HG03025 (cell line): Measurements from ENCODE around the gene USP27X.

ENCODE experiments used
- ATAC-seq: cut with Tn5 transposase; IDR thresholded peaks from one replicate; pipeline ENCODE4 v1.9.1; 2021; ENCODE audit warnings: mild to moderate bottlenecking, moderate library complexity; ENCODE audit not compliant: unreplicated experiment, low FRiP score

USP27X gene

DNA sequence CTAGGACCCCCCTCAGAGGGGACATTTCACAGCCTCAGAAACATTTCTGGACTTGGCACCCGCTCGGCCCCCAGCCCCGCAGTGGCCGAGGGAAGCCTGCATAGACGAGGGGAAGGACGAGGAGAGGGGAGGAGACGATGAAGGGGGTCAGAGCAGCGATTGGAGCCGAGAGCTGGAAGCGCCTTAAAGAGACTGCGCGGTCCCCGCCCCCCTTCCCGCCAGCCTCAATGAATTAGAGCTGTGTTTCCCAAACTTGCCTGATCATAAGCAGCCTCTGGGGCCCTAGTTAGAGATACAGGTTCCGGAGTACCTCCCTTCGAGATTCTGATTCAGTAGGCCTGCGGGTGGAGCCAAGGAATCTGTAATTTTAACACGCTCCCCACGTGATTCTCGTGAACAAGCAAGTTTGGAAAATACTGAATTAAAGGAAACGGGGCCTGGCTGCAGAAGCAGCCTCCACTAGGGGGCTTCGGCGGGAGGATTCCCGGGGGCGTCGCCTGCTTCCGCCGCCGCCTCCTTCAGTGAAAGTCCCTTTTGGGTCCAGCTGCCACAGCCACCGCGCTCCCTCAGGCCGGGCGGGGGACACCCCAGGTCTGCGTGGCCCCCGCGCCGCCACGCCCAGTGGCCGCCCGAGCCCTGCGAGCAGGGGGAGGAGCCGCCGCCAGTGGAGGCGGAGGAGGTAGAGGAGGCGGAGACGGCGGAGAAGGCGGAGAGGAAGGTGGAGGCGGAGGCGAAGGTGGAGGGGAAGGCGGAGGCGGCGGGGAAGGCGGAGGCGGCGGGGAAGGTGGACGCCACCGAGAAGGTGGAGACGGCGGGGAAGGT lies at the start of gene USP27X:
USP27X (plus strand) TSS at position 651 of the 822 bp plus-strand sequence. CDS start 824 bp downstream, outside the sequence.
- ATAC-seq, result peak; percentile 90

GRCh38 chrX:49838374-49838773 lies 40.9 kb upstream of the USP27X start:
- peak; percentile 63 for ATAC-seq

GRCh38 chrX:49840679-49841078 lies 38.6 kb upstream of the USP27X start:
- no peak for ATAC-seq

- ATAC-seq, result no peak
These were observed 36.7 kb upstream of the USP27X start for GRCh38 chrX:49842621-49843020.

DNA sequence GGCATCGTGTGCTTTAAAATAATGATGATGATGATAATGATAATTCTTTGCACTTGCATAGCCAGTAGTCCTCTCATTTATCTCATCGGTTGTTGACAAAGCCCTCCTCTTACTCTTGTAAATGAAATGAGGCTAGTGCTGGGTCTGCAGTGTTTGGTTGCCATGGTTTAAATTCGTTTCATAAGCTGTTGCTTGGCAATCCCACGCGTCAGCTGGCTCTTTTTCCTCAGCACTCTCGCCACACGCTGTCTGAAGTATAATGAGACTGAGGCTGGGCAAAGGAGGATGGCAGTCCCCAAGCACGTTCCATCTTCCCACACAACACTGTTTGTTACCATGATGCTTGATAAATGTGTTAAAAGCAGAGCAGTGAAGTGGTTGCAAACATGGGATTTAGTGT lies 34.7 kb upstream of the USP27X start:
- ATAC-seq, result no peak

GRCh38 chrX:49845701-49846403 lies 33.4 kb upstream of the USP27X start:
- no peak for ATAC-seq

DNA sequence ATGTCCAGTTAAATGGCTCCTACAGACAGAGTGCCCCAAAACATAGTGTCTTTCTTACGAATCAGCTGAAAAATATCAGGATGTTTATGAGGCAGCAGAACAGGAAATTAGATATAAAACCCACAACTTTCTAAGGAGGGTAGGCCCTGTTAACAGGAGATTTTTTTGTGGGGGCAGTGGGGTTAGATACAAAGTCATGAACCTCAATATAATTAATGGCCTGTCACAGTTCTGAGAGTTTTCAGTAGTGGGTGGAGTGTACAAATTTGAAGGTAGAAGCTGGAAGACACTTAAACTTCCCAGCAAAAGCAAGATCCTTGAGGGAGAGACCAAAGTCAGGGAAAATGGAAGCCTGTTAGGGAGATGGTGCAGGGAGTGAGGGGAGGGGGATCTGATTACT lies 32.8 kb upstream of the USP27X start:
- ATAC-seq, result no peak

DNA sequence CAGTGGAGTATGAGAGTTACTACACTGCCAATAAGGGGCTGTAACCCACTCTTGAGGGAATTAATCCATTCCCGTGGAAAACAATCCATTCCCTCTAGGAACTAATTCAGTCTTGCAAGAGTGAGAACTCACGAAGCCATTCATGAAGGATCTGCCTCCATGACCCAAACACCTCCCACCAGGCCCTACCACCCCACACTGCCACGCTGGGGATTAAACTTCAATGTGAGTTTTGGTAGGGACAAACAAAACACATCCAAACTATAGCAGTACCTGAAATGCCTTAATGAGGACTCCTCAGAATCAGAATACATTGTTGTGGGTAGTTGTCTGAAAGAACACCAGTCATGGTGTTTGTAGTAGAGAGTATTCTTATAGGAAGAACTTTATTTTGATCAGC lies 31.0 kb upstream of the USP27X start:
- ATAC-seq, result no peak

- ATAC-seq, result no peak
These were observed 29.3 kb upstream of the USP27X start for GRCh38 chrX:49850028-49850427.

DNA sequence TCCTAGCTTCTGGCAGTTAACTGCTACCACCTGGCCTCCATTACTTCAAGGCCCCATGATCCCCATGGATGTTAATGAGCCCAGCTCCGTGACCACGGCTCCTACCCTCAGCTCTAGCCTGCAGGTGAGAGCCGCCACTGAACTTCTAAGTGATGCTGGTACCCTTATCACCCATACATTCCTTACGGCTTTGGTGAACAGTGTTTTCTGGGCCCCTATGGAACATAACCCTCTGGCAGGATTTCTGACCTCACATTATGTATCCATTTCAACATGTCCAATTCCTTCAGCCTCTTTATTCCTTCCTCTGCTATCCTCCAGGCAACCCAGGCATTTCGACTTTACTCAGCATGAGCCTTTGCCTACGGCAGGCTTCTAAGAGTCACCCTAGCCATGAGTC lies 25.6 kb upstream of the USP27X start:
- ATAC-seq, result no peak

GRCh38 chrX:49856819-49857218 lies 22.5 kb upstream of the USP27X start:
- ATAC-seq, result no peak

DNA sequence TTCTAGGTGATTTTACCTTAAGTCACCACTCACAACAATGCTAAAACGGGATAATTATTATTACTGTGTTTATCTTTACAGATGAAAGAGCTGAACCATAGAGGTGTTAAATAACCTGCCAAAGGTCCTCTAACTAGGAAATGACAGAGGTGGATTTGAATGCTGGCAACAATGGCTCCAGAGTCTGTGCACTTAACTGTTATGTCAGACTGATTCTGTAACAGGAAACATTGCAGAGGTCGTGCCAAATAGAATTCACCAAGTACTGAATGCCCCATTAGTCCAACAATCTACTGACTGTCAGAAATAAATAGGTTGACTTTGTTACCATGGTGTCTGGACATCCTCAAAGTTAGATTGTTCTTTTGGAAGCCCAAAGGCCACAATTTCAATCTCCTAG lies 20.9 kb upstream of the USP27X start:
- ATAC-seq, result no peak

DNA sequence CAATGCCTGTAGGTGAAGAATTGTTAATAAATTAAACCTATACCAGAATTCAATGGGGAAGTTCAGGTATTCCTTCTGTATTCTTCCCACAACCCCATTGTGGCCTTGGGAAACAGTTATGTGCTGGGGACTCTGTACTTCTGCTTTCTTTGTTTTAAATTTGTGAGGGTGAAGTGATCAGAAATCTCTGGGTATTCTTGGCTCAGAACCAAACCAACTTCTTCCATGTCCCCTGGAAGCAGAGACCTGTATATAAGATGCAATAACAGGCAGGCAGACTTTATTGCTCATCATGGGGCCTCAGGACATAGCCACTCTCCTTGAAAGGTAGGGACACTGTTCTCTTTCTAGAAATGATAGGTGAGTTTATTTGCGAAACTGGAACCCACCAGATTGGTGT lies 19.8 kb upstream of the USP27X start:
- no peak for ATAC-seq

DNA sequence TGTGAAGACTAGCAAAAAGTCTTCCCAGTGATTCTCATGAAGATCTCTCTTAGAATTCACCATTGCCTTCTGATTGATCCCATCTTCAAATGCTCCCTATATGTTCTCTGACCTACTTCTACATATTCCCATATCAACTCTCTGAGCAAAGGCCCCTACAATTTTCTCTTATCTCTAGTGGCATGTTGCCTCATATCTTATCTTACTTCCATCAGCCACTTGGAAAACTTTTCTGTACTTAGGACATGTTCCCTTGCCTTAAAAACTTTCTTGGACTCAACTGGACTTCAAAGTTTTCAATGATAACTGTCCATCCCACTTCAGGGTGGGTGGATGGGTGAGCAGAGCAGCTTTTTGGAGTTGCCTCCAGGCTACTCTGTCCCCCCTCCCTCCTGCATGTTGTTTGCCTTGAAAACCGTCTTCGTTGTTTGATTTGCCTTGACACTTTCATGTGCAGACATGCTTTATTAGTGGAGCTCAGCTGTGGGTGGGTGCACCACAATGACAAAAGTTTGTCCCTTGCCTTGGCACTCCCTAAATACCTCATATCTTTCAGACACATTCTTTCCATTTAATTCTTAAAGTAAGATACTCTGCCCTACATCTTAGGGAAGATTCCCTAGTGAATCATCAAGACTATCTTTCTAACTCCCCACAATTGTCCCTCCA lies 18.3 kb upstream of the USP27X start:
- no peak for ATAC-seq

DNA sequence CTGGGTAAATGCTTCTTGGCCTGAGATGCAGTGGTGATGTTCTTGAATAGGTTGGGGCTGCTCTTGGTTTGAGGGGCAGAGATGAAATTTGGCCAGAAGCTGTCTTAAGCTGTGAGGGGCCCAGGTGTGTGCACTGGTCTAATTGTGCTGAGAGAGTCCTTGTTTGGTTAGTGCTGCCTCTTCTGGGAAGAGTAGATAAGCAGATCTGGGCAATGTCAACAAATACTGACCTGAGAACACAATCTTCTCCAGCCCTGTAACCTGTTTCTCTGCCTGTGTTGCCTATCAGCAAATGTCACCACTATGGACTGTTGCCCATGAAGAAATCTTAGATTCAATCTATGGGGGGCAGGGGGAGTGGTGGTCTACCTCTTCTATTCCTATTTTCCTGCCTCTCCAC lies 17.2 kb upstream of the USP27X start:
- no peak for ATAC-seq

DNA sequence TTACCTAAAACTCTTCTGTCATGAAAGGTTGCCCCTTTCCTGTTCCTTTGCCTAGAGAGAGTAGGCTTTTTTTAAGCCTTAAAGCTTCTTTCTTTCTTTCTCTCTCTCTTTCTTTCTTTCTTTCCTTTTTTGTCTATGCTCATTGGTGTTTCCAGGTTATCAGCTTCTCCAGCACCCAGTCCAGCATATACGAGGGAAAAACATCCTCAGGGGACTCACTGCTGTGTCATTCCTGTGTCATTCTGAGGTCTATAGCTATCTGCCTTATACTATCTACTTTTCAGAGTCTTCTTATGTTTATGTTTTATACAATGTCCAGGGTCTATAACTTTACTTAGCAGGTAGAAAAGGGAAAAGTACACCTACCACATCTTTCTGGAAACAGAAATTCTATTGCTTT lies 10.5 kb upstream of the USP27X start:
- ATAC-seq, result no peak

DNA sequence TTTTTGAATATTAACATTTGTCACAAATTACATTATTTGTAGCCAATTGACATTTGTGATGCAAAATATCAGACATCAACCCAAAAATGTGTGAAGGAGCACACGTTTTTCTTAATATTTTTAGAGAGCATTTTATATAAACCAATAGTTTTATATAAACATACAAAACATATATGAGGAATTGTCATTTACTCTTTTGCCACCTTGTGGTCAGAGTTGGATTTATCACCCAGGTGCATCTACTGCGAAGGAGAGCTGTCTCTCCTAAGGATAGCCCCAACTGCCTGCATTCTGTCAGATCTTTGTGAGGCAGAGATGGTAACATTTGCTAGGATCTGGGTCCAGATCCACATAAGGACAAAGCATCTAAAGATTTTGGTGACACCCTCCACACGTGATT lies 2.5 kb upstream of the USP27X start:
- no peak for ATAC-seq

DNA sequence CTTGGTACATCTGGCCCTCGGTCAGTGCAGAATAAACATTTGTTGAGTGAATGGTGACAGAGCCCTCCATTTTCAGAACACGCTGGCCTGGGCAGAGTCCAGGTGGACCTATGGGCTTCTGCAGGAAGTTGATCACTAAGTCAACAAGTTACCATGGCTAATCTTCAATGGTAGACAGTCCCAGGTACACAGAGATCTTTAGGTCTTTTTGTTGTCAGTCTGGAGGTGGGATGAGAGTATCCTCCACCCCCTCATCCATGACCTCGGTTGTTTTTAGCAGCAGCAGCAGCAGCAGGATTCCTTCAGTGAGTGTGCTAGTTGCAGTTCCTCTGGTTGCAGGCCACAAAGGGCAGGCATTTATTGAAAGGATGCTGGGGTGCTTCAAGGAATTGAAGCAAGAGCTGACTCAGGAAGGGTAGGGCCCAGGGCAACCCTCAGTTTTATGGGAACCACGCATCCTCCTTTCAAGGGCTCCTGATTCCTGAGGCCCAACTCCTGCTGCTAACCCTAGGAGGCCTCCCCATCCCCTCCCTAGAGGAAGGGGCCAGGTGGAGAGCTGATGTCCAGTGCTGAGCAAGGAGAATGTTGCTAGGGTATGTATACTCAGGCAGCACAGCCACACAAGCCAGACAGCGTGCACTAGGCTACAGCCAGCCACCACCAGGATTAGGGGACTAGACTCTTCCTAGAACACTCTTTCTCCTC lies 1.7 kb upstream of the USP27X start:
- ATAC-seq, result no peak

- no peak for ATAC-seq
These were observed 1.0 kb upstream of the USP27X start for GRCh38 chrX:49878128-49878833.

DNA sequence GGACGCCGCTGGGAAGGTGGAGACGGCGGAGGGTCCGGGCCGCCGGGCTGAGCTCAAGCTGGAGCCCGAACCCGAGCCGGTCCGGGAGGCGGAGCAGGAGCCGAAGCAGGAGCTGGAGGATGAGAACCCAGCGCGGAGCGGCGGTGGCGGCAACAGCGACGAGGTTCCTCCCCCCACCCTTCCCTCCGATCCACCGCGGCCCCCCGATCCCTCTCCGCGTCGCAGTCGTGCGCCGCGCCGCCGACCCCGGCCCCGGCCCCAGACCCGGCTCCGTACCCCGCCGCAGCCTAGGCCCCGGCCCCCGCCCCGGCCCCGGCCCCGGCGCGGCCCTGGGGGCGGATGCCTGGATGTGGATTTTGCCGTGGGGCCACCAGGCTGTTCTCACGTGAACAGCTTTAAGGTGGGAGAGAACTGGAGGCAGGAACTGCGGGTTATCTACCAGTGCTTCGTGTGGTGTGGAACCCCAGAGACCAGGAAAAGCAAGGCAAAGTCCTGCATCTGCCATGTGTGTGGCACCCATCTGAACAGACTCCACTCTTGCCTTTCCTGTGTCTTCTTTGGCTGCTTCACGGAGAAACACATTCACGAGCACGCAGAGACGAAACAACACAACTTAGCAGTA lies 483 bp downstream of the USP27X start:
- ATAC-seq, result peak; percentile 10
